Keratinocyte (primary cell): ENCODE results near the gene RB1. TPM values are rescaled to one million over a fixed set of nuclear protein-coding genes. Genes with fewer than 3 reads are reported as not detected.

Experiments
- DNase-seq: peaks from one replicate; pipeline ENCODE4 v3.0.0-alpha.2; 2011; ENCODE audit warnings: low read depth, missing footprints, low spot score
- FAIRE-seq: peaks from 2 replicates; lab custom pipeline; 2011; peaks lifted over from hg19 to GRCh38; lab: Jason Lieb, UNC
- H2AFZ ChIP-seq: 2 replicates; pipeline ENCODE4 v1.6.0; 2012; ENCODE audit warnings: low read length, control low read depth, inconsistent platforms; ENCODE audit not compliant: control insufficient read depth
- H3K27ac ChIP-seq: 2 replicates; pipeline ENCODE4 v1.5.1; 2011; ENCODE audit warnings: low read length; ENCODE audit not compliant: control insufficient read depth, insufficient read depth
- H3K27me3 ChIP-seq: 3 replicates; pipeline ENCODE4 v1.6.0; 2011; ENCODE audit warnings: low read length; ENCODE audit not compliant: control insufficient read depth, insufficient read depth; ENCODE audit errors: extremely low read depth
- H3K36me3 ChIP-seq, 2 experiments: 2 replicates in 1 of 2; 3 replicates in 1 of 2; pipeline ENCODE4 v1.5.1; 2011; ENCODE audit warnings: low read length in 2 of 2, mild to moderate bottlenecking in 1 of 2; ENCODE audit not compliant: control insufficient read depth in 2 of 2, insufficient read depth in 2 of 2; ENCODE audit errors: extremely low read depth in 1 of 2
- H3K4me1 ChIP-seq: 3 replicates; pipeline ENCODE4 v1.5.1; 2011; ENCODE audit warnings: low read length; ENCODE audit not compliant: control insufficient read depth, insufficient read depth; ENCODE audit errors: extremely low read depth
- H3K4me2 ChIP-seq: 3 replicates; pipeline ENCODE4 v1.6.0; 2011; ENCODE audit warnings: low read depth, low read length; ENCODE audit not compliant: control insufficient read depth, insufficient read depth; ENCODE audit errors: extremely low read depth
- H3K4me3 ChIP-seq, 3 experiments: fragments of 200-600 bp in 1 of 3; sonication (generic) in 1 of 3; 2 replicates in 2 of 3; 3 replicates in 1 of 3; pipeline ENCODE4 v1.5.1; 2011 to 2016; ENCODE audit warnings: low read length in 3 of 3, mild to moderate bottlenecking in 3 of 3, control low read depth in 2 of 3, inconsistent platforms in 1 of 3, low read depth in 1 of 3, mixed read lengths in 1 of 3, mixed run types in 1 of 3, moderate library complexity in 1 of 3; ENCODE audit not compliant: control insufficient read depth in 2 of 3, insufficient read depth in 2 of 3; ENCODE audit errors: extremely low read depth in 1 of 3
- H3K79me2 ChIP-seq: 2 replicates; pipeline ENCODE4 v1.6.0; 2012; ENCODE audit warnings: low read length; ENCODE audit not compliant: control insufficient read depth, insufficient read depth
- H3K9ac ChIP-seq: 3 replicates; pipeline ENCODE4 v1.6.0; 2011; ENCODE audit warnings: low read length; ENCODE audit not compliant: control insufficient read depth, insufficient read depth; ENCODE audit errors: extremely low read depth
- H3K9me1 ChIP-seq: 3 replicates; pipeline ENCODE4 v1.6.0; 2011; ENCODE audit warnings: low read length; ENCODE audit not compliant: control insufficient read depth, insufficient read depth; ENCODE audit errors: extremely low read depth
- H3K9me3 ChIP-seq: 2 replicates; pipeline ENCODE4 v1.5.1; 2012; ENCODE audit warnings: low read depth, low read length; ENCODE audit not compliant: control insufficient read depth
- H4K20me1 ChIP-seq: 3 replicates; pipeline ENCODE4 v1.6.0; 2011; ENCODE audit warnings: low read length; ENCODE audit not compliant: control insufficient read depth, insufficient read depth; ENCODE audit errors: extremely low read depth
- EZH2 ChIP-seq: IDR thresholded peaks from one replicate; pipeline ENCODE4 v1.6.1; 2012; ENCODE audit warnings: inconsistent platforms, mild to moderate bottlenecking, low read length, moderate library complexity
- dilution Hi-C: fragments of 300-500 bp; cut with MboI; formaldehyde crosslinking; loops from one replicate; pipeline ENCODE4 v1.7.0; 2020; ENCODE audit warnings: low sequenced_read_pairs; ENCODE audit not compliant: extremely low pct_ligation_motif_present
- polyA plus RNA-seq, 5 experiments: library from polyadenylated mRNA; depleted of rRNA in 3 of 5; stranded (reverse) in 3 of 5; stranded (forward) in 1 of 5; unstranded in 1 of 5; fragments of >200 nt; gene quantifications; 1 replicate in 1 of 5; 2 replicates in 3 of 5; 3 replicates in 1 of 5; pipeline versions ENCODE4 v1.2.1 to v1.2.3, GENCODE V29; 2011 to 2012; ENCODE audit warnings: missing spikeins in 2 of 5, low read depth in 1 of 5, low replicate concordance in 1 of 5
- TF ChIP-seq, protein P1 (sequence below), 3 experiments: IDR thresholded peaks in 1 of 3; conservative IDR thresholded peaks in 1 of 3; optimal IDR thresholded peaks in 1 of 3; 2 replicates in 2 of 3; 3 replicates in 1 of 3; pipeline versions ENCODE3 to v1.5.1; 2011; ENCODE audit warnings: low read length in 3 of 3, mild to moderate bottlenecking in 3 of 3, moderate library complexity in 2 of 3, control low read depth in 1 of 3, inconsistent platforms in 1 of 3; ENCODE audit not compliant: insufficient read depth in 2 of 3; ENCODE audit errors: extremely low read depth in 1 of 3

RB1 gene
- polyA plus RNA-seq, 1 donor (not counting 4 experiments of a cell fraction or from before 2014, with no cell fraction given): 22.4 TPM

DNA sequence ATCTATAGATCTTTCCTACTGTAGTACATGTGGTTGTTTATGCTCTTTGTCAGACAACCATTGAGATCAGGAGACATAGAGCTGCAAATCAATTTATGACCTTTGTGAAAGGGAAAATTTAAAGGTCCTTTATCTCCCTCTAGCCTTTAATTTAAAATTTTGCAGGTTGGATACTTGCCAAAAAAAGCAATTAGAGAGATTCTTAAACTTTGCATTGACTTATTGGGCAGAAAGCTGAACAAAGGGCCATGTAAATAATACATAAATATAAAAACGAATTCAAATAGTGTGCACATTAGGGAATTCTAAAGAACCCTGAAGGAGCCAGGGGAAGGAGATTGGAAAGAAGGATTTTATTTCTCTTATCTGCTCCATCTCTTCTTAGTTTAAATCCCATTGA lies 22.0 kb upstream of the RB1 start:
- Histone ChIP-seq H3K36me3 (no peaks in the 10 kb centered on the region), H3K4me3 (no peak overlapping the region), H3K9me3 (no peaks in the 10 kb centered on the region), H3K4me2 (no peak overlapping the region), H3K79me2 (no peaks in the 10 kb centered on the region), H3K27ac (no peak overlapping the region), H3K9ac (no peak overlapping the region), H3K9me1 (no peaks in the 10 kb centered on the region), H2AFZ (no peak overlapping the region), H3K27me3 (no peaks in the 10 kb centered on the region), H4K20me1 (no peaks in the 10 kb centered on the region), H3K4me1 (no peaks in the 10 kb centered on the region)
- no peak for TF ChIP-seq EZH2
- TF ChIP-seq, protein P1, sequence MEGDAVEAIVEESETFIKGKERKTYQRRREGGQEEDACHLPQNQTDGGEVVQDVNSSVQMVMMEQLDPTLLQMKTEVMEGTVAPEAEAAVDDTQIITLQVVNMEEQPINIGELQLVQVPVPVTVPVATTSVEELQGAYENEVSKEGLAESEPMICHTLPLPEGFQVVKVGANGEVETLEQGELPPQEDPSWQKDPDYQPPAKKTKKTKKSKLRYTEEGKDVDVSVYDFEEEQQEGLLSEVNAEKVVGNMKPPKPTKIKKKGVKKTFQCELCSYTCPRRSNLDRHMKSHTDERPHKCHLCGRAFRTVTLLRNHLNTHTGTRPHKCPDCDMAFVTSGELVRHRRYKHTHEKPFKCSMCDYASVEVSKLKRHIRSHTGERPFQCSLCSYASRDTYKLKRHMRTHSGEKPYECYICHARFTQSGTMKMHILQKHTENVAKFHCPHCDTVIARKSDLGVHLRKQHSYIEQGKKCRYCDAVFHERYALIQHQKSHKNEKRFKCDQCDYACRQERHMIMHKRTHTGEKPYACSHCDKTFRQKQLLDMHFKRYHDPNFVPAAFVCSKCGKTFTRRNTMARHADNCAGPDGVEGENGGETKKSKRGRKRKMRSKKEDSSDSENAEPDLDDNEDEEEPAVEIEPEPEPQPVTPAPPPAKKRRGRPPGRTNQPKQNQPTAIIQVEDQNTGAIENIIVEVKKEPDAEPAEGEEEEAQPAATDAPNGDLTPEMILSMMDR (optimal IDR thresholded peaks at IDR 0.05 in 1 of 3, IDR thresholded peaks at IDR 0.05 in 1 of 3, conservative IDR thresholded peaks at IDR 0.05 in 1 of 3; ENCODE audit: extremely low read depth in 1 of 3, insufficient read depth in 2 of 3, low read length in 3 of 3): no peak
- FAIRE-seq (no peak), DNase-seq (no peak)
- dilution Hi-C loops: no loop called here

DNA sequence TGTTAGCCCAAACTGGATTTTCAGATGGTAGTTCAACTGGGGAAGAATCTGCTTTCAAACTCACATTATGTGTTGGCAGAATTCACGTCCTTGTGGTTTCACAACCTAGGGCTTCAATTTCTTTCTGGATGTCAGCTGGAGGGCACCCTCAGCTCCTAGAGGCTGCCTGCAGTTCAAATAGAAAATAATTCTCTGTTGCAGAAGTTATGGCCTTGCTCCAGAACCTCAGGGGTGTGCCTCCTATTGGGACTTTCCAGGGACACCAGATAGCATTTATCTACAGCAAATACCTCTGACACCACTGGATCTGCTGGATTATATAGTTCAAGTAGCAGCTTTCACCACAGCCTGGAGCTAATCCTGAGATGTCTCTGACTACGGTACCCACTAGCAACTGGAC lies 11.8 kb upstream of the RB1 start:
- Histone ChIP-seq H3K9ac (no peak overlapping the region), H3K4me3 (no peak overlapping the region), H3K4me1 (no peaks in the 10 kb centered on the region), H3K27me3 (no peaks in the 10 kb centered on the region), H3K36me3 (no peaks in the 10 kb centered on the region), H3K9me1 (no peaks in the 10 kb centered on the region), H3K79me2 (no peaks in the 10 kb centered on the region), H3K9me3 (no peaks in the 10 kb centered on the region), H2AFZ (no peak overlapping the region), H3K27ac (no peak overlapping the region), H3K4me2 (no peak overlapping the region), H4K20me1 (no peaks in the 10 kb centered on the region)
- dilution Hi-C loops: no loop called here
- TF ChIP-seq, protein P1 (optimal IDR thresholded peaks at IDR 0.05 in 1 of 3, IDR thresholded peaks at IDR 0.05 in 1 of 3, conservative IDR thresholded peaks at IDR 0.05 in 1 of 3; ENCODE audit: extremely low read depth in 1 of 3, insufficient read depth in 2 of 3, low read length in 3 of 3): no peak
- no peak for TF ChIP-seq EZH2
- FAIRE-seq: no peak
- DNase-seq: no peak
